IMR-90 (cell line): ENCODE data around the gene TNRC6B. TPM values are rescaled to one million over a fixed set of nuclear protein-coding genes. Genes with fewer than 3 reads are reported as not detected.

Experiments used
- ATAC-seq: fragments of 200-7000 bp; cut with Tn5 transposase; 2 replicates; pipeline ENCODE4 v1.9.1; 2020; ENCODE audit warnings: low read depth, mild to moderate bottlenecking, moderate library complexity
- BruUV-seq: library from RNA; stranded (reverse); fragments of 400-500 nt; replicated peaks from 2 replicates; lab custom pipeline; 2021; lab: Mats Ljungman, UMichigan
- CTCF ChIA-PET: fragments of 300-600 bp; formaldehyde crosslinking; extraction: SDS; loops from one replicate; lab custom pipeline; 2021; ENCODE audit warnings: antibody characterized with exemption; lab: Yijun Ruan, JAX
- POLR2A ChIA-PET: fragments of 300-600 bp; sonication (Branson Sonifier 250); formaldehyde crosslinking; loops from one replicate; lab custom pipeline; 2022; ENCODE audit warnings: antibody characterized with exemption; ENCODE audit not compliant: unreplicated experiment; lab: Charles Lee
- DNase-seq: peaks from one replicate; pipeline ENCODE4 v3.0.0; 2013
- H2AFZ ChIP-seq: replicated peaks from 2 replicates; pipeline ENCODE3; 2013; ENCODE audit warnings: low read length, mild to moderate bottlenecking; ENCODE audit not compliant: poor library complexity
- H2AK5ac ChIP-seq: 2 replicates; pipeline ENCODE4 v1.6.1; 2013; ENCODE audit warnings: low read depth, low read length, inconsistent platforms
- H2AK9ac ChIP-seq: replicated peaks from 2 replicates; pipeline ENCODE3; 2013; ENCODE audit warnings: mild to moderate bottlenecking, low read depth, low read length, moderate library complexity; ENCODE audit not compliant: poor library complexity
- H2BK120ac ChIP-seq: 2 replicates; pipeline ENCODE4 v1.6.1; 2013; ENCODE audit warnings: low read depth, low read length, inconsistent platforms
- H2BK15ac ChIP-seq: 3 replicates; pipeline ENCODE4 v1.6.1; 2013; ENCODE audit warnings: low read depth, low read length, inconsistent platforms
- H2BK20ac ChIP-seq: 2 replicates; pipeline ENCODE4 v1.6.1; 2013; ENCODE audit warnings: low read depth, mild to moderate bottlenecking, inconsistent platforms, low read length, moderate library complexity
- H2BK5ac ChIP-seq: 2 replicates; pipeline ENCODE4 v1.6.1; 2013; ENCODE audit warnings: mild to moderate bottlenecking, low read depth, low read length, inconsistent platforms; ENCODE audit not compliant: poor library complexity, severe bottlenecking
- H3K14ac ChIP-seq: replicated peaks from 2 replicates; pipeline ENCODE4 v1.6.1; 2013; ENCODE audit warnings: low read depth, low read length, inconsistent platforms
- H3K18ac ChIP-seq: 2 replicates; pipeline ENCODE4 v1.6.1; 2013; ENCODE audit warnings: low read depth, low read length, control low read depth
- H3K23ac ChIP-seq: 2 replicates; pipeline ENCODE4 v1.6.1; 2013; ENCODE audit warnings: low read depth, low read length, inconsistent platforms
- H3K27ac ChIP-seq: 2 replicates; pipeline ENCODE4 v1.5.1; 2013; ENCODE audit warnings: mild to moderate bottlenecking, control low read depth, low read length; ENCODE audit not compliant: insufficient read depth
- H3K27me3 ChIP-seq: 2 replicates; pipeline ENCODE4 v1.6.1; 2013; ENCODE audit warnings: low read length; ENCODE audit not compliant: control insufficient read depth, insufficient read depth
- H3K36me3 ChIP-seq: 2 replicates; pipeline ENCODE4 v1.6.1; 2013; ENCODE audit warnings: low read length, mixed read lengths; ENCODE audit not compliant: control insufficient read depth, insufficient read depth
- H3K4ac ChIP-seq: 2 replicates; pipeline ENCODE4 v1.6.1; 2013; ENCODE audit warnings: low read depth, low read length, inconsistent platforms
- H3K4me1 ChIP-seq: 2 replicates; pipeline ENCODE4 v1.6.1; 2013; ENCODE audit warnings: low read length, mixed read lengths; ENCODE audit not compliant: control insufficient read depth, insufficient read depth
- H3K4me2 ChIP-seq: 2 replicates; pipeline ENCODE4 v1.6.1; 2013; ENCODE audit warnings: low read depth, mild to moderate bottlenecking, control low read depth, low read length, moderate library complexity
- H3K4me3 ChIP-seq: 2 replicates; pipeline ENCODE4 v1.5.1; 2013; ENCODE audit warnings: low read depth, mild to moderate bottlenecking, control low read depth, low read length, moderate library complexity; ENCODE audit not compliant: insufficient read depth
- H3K56ac ChIP-seq: 2 replicates; pipeline ENCODE4 v1.6.1; 2013; ENCODE audit warnings: low read length, inconsistent platforms; ENCODE audit not compliant: insufficient read depth; ENCODE audit errors: extremely low read depth
- H3K79me1 ChIP-seq, 2 experiments: 2 replicates each; pipeline ENCODE4 v1.6.1; 2013; ENCODE audit warnings: low read length in 2 of 2, inconsistent platforms in 1 of 2, low read depth in 1 of 2
- H3K9ac ChIP-seq: 2 replicates; pipeline ENCODE4 v1.6.1; 2013; ENCODE audit warnings: low read depth, low read length, control low read depth
- H3K9me1 ChIP-seq: 2 replicates; pipeline ENCODE4 v1.6.1; 2013; ENCODE audit warnings: low read length, inconsistent platforms; ENCODE audit not compliant: insufficient read depth
- H3K9me3 ChIP-seq: 2 replicates; pipeline ENCODE4 v1.6.1; 2013; ENCODE audit warnings: low read length; ENCODE audit not compliant: control insufficient read depth, insufficient read depth
- H4K20me1 ChIP-seq: 2 replicates; pipeline ENCODE4 v1.6.1; 2013; ENCODE audit warnings: low read length, inconsistent platforms; ENCODE audit not compliant: insufficient read depth
- H4K5ac ChIP-seq: 2 replicates; pipeline ENCODE4 v1.6.1; 2013; ENCODE audit warnings: mild to moderate bottlenecking, low read depth, low read length, control low read depth
- H4K8ac ChIP-seq, 2 experiments: 2 replicates each; pipeline ENCODE4 v1.6.1; 2013; ENCODE audit warnings: low read depth in 2 of 2, low read length in 2 of 2, control low read depth in 1 of 2, inconsistent platforms in 1 of 2
- H4K91ac ChIP-seq: 2 replicates; pipeline ENCODE4 v1.6.1; 2013; ENCODE audit warnings: low read depth, low read length, inconsistent platforms; ENCODE audit not compliant: insufficient read depth
- MAFK ChIP-seq: IDR thresholded peaks from 2 replicates; pipeline ENCODE4 v1.6.1; 2012; ENCODE audit warnings: low read depth, low read length, improper control_type of control experiment
- NFE2L2 ChIP-seq: fragments of 150-350 bp; IDR thresholded peaks from 2 replicates; pipeline ENCODE4 v1.6.1; 2016; ENCODE audit warnings: low read depth, mild to moderate bottlenecking, low read length
- WGBS, 2 experiments: methylation state at CpG; one replicate each; pipeline versions ENCODE4 v1.1.5 to v1.1.7; 2013; ENCODE audit warnings: missing lambda C conversion rate in 2 of 2; ENCODE audit not compliant: insufficient read length in 1 of 2; ENCODE audit errors: extremely low coverage in 2 of 2; 5-methylcytosine and 5-hydroxymethylcytosine counted together
- dilution Hi-C: fragments of 300-500 bp; cut with HindIII; formaldehyde crosslinking; loops from one replicate; pipeline ENCODE4 v1.14.3; 2018; ENCODE audit warnings: low sequenced_read_pairs; ENCODE audit not compliant: unreplicated experiment
- in situ Hi-C: fragments of 300-500 bp; cut with MboI; formaldehyde crosslinking; loops from 3 replicates; pipeline ENCODE4 v1.14.3; 2019; ENCODE audit warnings: low sequenced_read_pairs, inconsistent platforms, mixed read lengths
- intact Hi-C: fragments of 100-400 bp; cut with micrococcal nuclease; formaldehyde crosslinking; loops from 2 replicates; pipeline ENCODE4 v1.10.0; 2022
- polyA plus RNA-seq, 3 experiments: library from polyadenylated mRNA; depleted of rRNA; stranded (reverse); fragments of >200 nt; gene quantifications; 2 replicates each; pipeline ENCODE4 v1.2.3, GENCODE V29; 2012; ENCODE audit warnings: low replicate concordance in 1 of 3
- total RNA-seq: library from RNA; depleted of rRNA; stranded (reverse); fragments of >200 nt; gene quantifications from 2 replicates; pipeline ENCODE4 v1.2.3, GENCODE V29; 2012

TNRC6B gene
- total and polyA plus RNA-seq, 2 of the 4 experiments (the other 2 are of a cell fraction) = 3.9 to 17.0 TPM

DNA sequence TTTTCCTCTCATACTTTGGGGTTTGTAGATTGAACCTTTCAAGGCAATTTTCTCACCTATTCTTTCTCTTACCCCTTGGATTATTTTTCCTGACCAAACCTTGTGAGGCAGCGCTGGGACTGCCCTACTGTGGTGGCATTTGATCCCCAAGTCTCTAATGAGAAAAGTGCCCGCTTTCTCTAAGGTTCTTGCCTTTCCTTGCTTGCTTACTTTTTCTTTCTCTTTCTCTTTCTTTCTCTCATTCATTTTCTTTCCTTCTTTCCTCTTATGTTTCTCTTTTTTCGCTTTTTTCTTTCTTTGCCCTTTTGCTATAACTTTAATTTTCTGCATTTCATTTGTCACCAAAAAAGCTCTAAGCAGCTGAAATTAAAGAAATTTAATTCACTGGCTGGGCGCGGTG, 127.9 kb downstream of the TNRC6B start:
- Histone ChIP-seq H2AK9ac (no peak overlapping the region), H3K27me3 (no peaks in the 10 kb centered on the region), H2AFZ (no peak overlapping the region), H2BK5ac (no peak overlapping the region), H3K4ac (no peak overlapping the region), H3K9me1 (peaks cover 16% of the 10 kb centered on the region), H3K18ac (no peak overlapping the region), H2BK15ac (no peak overlapping the region), H4K91ac (no peak overlapping the region), H2BK120ac (no peak overlapping the region), H3K4me3 (no peak overlapping the region), H4K5ac (no peak overlapping the region), H3K27ac (no peak overlapping the region), H3K79me1 (peaks cover 0 to 13% of the 10 kb centered on the region in 2 experiments; a peak in 2 of 4 replicates), H3K23ac (no peak overlapping the region), H4K20me1 (peaks cover 5% of the 10 kb centered on the region; the same call in 1 of the 2 replicates), H3K9me3 (no peaks in the 10 kb centered on the region), H3K36me3 (peaks cover 32% of the 10 kb centered on the region), H2BK20ac (no peak overlapping the region), H3K56ac (no peak overlapping the region), H4K8ac (no peak overlapping the region), H3K14ac (no peak overlapping the region), H3K9ac (no peak overlapping the region), H3K4me1 (peaks cover 5% of the 10 kb centered on the region), H3K4me2 (no peak overlapping the region), H2AK5ac (no peak overlapping the region)
- in situ Hi-C loops = no loop called here
- no peak for TF ChIP-seq NFE2L2
- TF ChIP-seq MAFK = no peak
- intact Hi-C loops = no loop called here
- POLR2A ChIA-PET = interaction anchor here (0.6 kb wide), 1 partner anchor 198 kb away, joined by 3 read pairs; no protein-coding TSS in a partner anchor
- BruUV-seq = no TSS peak
- DNase-seq (no peak), ATAC-seq (no peak)
- 92 to 100% methylated on average over 1 to 2 of the region's 5 CpGs for WGBS, 2 experiments
- dilution Hi-C loops = no loop called here
- CTCF ChIA-PET = no interaction called here
